Nephron (organoid): Measurements from ENCODE around the gene RERE.
A peak's percentile ranks its signal among the peaks of the same experiment; 100 is the strongest.

Source experiments
- H3K27ac Mint-ChIP-seq, 3 experiments: 2 replicates each; pipeline ENCODE4 v1.8.0; 2020; ENCODE audit warnings: mixed read lengths in 3 of 3, mild to moderate bottlenecking in 2 of 3, moderate library complexity in 1 of 3
- H3K27me3 Mint-ChIP-seq: 2 replicates; pipeline ENCODE4 v1.8.0; 2021; ENCODE audit warnings: low read depth, mild to moderate bottlenecking, moderate library complexity, mixed read lengths
- H3K36me3 Mint-ChIP-seq: 2 replicates; pipeline ENCODE4 v1.8.0; 2020; ENCODE audit warnings: low read depth, mixed read lengths
- H3K4me1 Mint-ChIP-seq: 2 replicates; pipeline ENCODE4 v1.8.0; 2020; ENCODE audit warnings: mixed read lengths
- H3K4me3 Mint-ChIP-seq, 3 experiments: 2 replicates each; pipeline ENCODE4 v1.8.0; 2020; ENCODE audit warnings: mild to moderate bottlenecking in 3 of 3, mixed read lengths in 3 of 3, moderate library complexity in 2 of 3
- H3K9me3 Mint-ChIP-seq: 2 replicates; pipeline ENCODE4 v1.8.0; 2020; ENCODE audit warnings: mixed read lengths
- CTCF ChIP-seq, 3 experiments: fragments of 200-600 bp; sonication (generic); IDR thresholded peaks; one replicate each; pipeline ENCODE4 v1.5.0; 2021; ENCODE audit warnings: antibody characterized with exemption in 3 of 3; ENCODE audit not compliant: unreplicated experiment in 3 of 3

RERE gene

GRCh38 chr1:8716238-8716637 is 101.2 kb downstream of the RERE start:
- no peak overlapping the region for H3K27ac Mint-ChIP-seq
- peaks cover 40% of the 10 kb centered on the region for H3K4me1 Mint-ChIP-seq
- no peaks in the 10 kb centered on the region for H3K27me3 Mint-ChIP-seq
- H3K36me3 Mint-ChIP-seq, result peaks cover 7% of the 10 kb centered on the region
- no peaks in the 10 kb centered on the region for H3K9me3 Mint-ChIP-seq
- TF ChIP-seq CTCF (IDR thresholded peaks at IDR 0.05; ENCODE audit: unreplicated experiment in 3 of 3), result no peak
- no peak overlapping the region for H3K4me3 Mint-ChIP-seq

- H3K27ac Mint-ChIP-seq, result peak overlapping the region; percentile 32 to 56 (median 51)
- no peak for TF ChIP-seq CTCF (IDR thresholded peaks at IDR 0.05; ENCODE audit: unreplicated experiment in 3 of 3)
- H3K4me3 Mint-ChIP-seq, result no peak overlapping the region
- H3K9me3 Mint-ChIP-seq, result no peaks in the 10 kb centered on the region
- no peaks in the 10 kb centered on the region for H3K27me3 Mint-ChIP-seq
- H3K4me1 Mint-ChIP-seq, result peaks cover 45% of the 10 kb centered on the region
- H3K36me3 Mint-ChIP-seq, result peaks cover 3% of the 10 kb centered on the region
Measured at GRCh38 chr1:8714173-8714572, 103.3 kb downstream of the RERE start.

- Mint-ChIP-seq H3K27me3 (no peaks in the 10 kb centered on the region), H3K9me3 (no peaks in the 10 kb centered on the region), H3K4me1 (peaks cover 46% of the 10 kb centered on the region), H3K27ac (peak overlapping the region; percentile 65 to 91 (median 85)), H3K36me3 (peaks cover 7% of the 10 kb centered on the region), H3K4me3 (peak overlapping the region; percentile 2 to 24 (median 12))
- TF ChIP-seq CTCF (IDR thresholded peaks at IDR 0.05; ENCODE audit: unreplicated experiment in 3 of 3), result no peak
Measured at GRCh38 chr1:8712413-8713231, 104.8 kb downstream of the RERE start.

- Mint-ChIP-seq H3K36me3 (peaks cover 7% of the 10 kb centered on the region), H3K27me3 (no peaks in the 10 kb centered on the region), H3K27ac (peak overlapping the region; percentile 65 to 91 (median 85)), H3K4me1 (peaks cover 50% of the 10 kb centered on the region), H3K9me3 (no peaks in the 10 kb centered on the region), H3K4me3 (peak overlapping the region; percentile 2 to 24 (median 12))
- TF ChIP-seq CTCF (IDR thresholded peaks at IDR 0.05; ENCODE audit: unreplicated experiment in 3 of 3), result no peak
Measured at GRCh38 chr1:8711873-8712412, 105.5 kb downstream of the RERE start.

GRCh38 chr1:8711151-8711550 is 106.3 kb downstream of the RERE start:
- Mint-ChIP-seq H3K27me3 (no peaks in the 10 kb centered on the region), H3K36me3 (peaks cover 7% of the 10 kb centered on the region), H3K9me3 (no peaks in the 10 kb centered on the region), H3K4me3 (peak overlapping the region in 2 of 3 experiments; percentile 4 to 43), H3K27ac (peak overlapping the region; percentile 61 to 91 (median 85)), H3K4me1 (peaks cover 57% of the 10 kb centered on the region)
- no peak for TF ChIP-seq CTCF (IDR thresholded peaks at IDR 0.05; ENCODE audit: unreplicated experiment in 3 of 3)
